NCI-H524 treated with DMSO at 0.1 percent for 48 hours (cell line): ENCODE results near the gene TRIM39.
"Not testable (repeated sequence)": the region's sequence is repeated elsewhere in the genome, so short reads cannot be mapped to it uniquely, and the experiment has no call there.

Source experiments
- DNase-seq: peaks from one replicate; lab custom pipeline; 2025; lab: John Stamatoyannopoulos, UW

The TRIM39 gene

GRCh38 chr6:30363459-30363858, 36.7 kb downstream of the TRIM39 start:
- DNase-seq = peak; percentile 39

GRCh38 chr6:30364591-30364990, 37.9 kb downstream of the TRIM39 start:
- DNase-seq = no peak

GRCh38 chr6:30369280-30369679, 42.6 kb downstream of the TRIM39 start:
- DNase-seq = not testable (repeated sequence)

GRCh38 chr6:30378290-30378937, 51.7 kb downstream of the TRIM39 start:
- no peak for DNase-seq

GRCh38 chr6:30380464-30380863, 53.7 kb downstream of the TRIM39 start:
- DNase-seq = no peak

- no peak for DNase-seq
Observed at GRCh38 chr6:30386166-30386565, 59.4 kb downstream of the TRIM39 start.

- DNase-seq = no peak
Observed at GRCh38 chr6:30391240-30391639, 64.5 kb downstream of the TRIM39 start.
